Brain microvascular endothelial cell (primary cell): Measurements from ENCODE around the gene BLZF1.
"Not testable (repeated sequence)": the region's sequence is repeated elsewhere in the genome, so short reads cannot be mapped to it uniquely, and the experiment has no call there.

Source experiments
- DNase-seq: peaks from one replicate; pipeline ENCODE4 v3.0.0-alpha.2; 2020
- H3K27ac ChIP-seq: fragments of 250-450 bp; sonication (Bioruptor Pico); 2 replicates; pipeline ENCODE4 v1.5.1; 2020; ENCODE audit warnings: mild to moderate bottlenecking, moderate library complexity
- H3K27me3 ChIP-seq: fragments of 250-450 bp; sonication (Bioruptor Pico); replicated peaks from 2 replicates; pipeline ENCODE4 v1.5.1; 2020; ENCODE audit warnings: mild to moderate bottlenecking
- H3K36me3 ChIP-seq: fragments of 250-450 bp; sonication (Bioruptor Pico); replicated peaks from 2 replicates; pipeline ENCODE4 v1.5.1; 2020; ENCODE audit warnings: mild to moderate bottlenecking
- H3K4me3 ChIP-seq: 2 replicates; pipeline ENCODE4 v1.5.1; 2011; ENCODE audit warnings: low read depth, mild to moderate bottlenecking, control low read depth, low read length, moderate library complexity
- CTCF ChIP-seq: IDR thresholded peaks from 2 replicates; pipeline ENCODE4 v1.5.1; 2011; ENCODE audit warnings: low read depth, mild to moderate bottlenecking, moderate library complexity, low read length, control low read depth, inconsistent platforms; ENCODE audit errors: missing control alignments
- in situ Hi-C: cut with HindIII; loops from 2 replicates; pipeline ENCODE4 v1.10.0; 2017; ENCODE audit warnings: low sequenced_read_pairs, low pct_ligation_motif_present

The BLZF1 gene

GRCh38 chr1:169387399-169387798 is 19.4 kb downstream of the BLZF1 start:
- Histone ChIP-seq H3K27ac (no peak overlapping the region), H3K27me3 (no peaks in the 10 kb centered on the region), H3K4me3 (no peak overlapping the region), H3K36me3 (peaks cover 33% of the 10 kb centered on the region)
- no peak for DNase-seq
- TF ChIP-seq CTCF, result no peak
- in situ Hi-C loops, result no loop called here

- no peaks in the 10 kb centered on the region for H3K27me3 ChIP-seq
- in situ Hi-C loops, result no loop called here
- no peak overlapping the region for H3K4me3 ChIP-seq
- no peak for TF ChIP-seq CTCF
- no peak for DNase-seq
- H3K36me3 ChIP-seq, result peaks cover 26% of the 10 kb centered on the region
- H3K27ac ChIP-seq, result no peak overlapping the region
Measured at GRCh38 chr1:169390303-169390702, 22.3 kb downstream of the BLZF1 start.

- no peak for DNase-seq
- no peak for TF ChIP-seq CTCF
- Histone ChIP-seq H3K27ac (no peak overlapping the region), H3K4me3 (no peak overlapping the region), H3K36me3 (peaks cover 26% of the 10 kb centered on the region), H3K27me3 (no peaks in the 10 kb centered on the region)
- in situ Hi-C loops, result no loop called here
Measured at GRCh38 chr1:169392406-169392805, 24.4 kb downstream of the BLZF1 start.

GRCh38 chr1:169395955-169396354 is 28.0 kb downstream of the BLZF1 start:
- DNase-seq, result no peak
- Histone ChIP-seq H3K36me3 (peaks cover 12% of the 10 kb centered on the region), H3K27me3 (no peaks in the 10 kb centered on the region), H3K4me3 (no peak overlapping the region), H3K27ac (no peak overlapping the region)
- in situ Hi-C loops, result no loop called here
- no peak for TF ChIP-seq CTCF

GRCh38 chr1:169402578-169402977 is 34.6 kb downstream of the BLZF1 start:
- H3K27me3 ChIP-seq, H3K36me3 ChIP-seq, DNase-seq, in situ Hi-C loops, H3K4me3 ChIP-seq, H3K27ac ChIP-seq: not testable (repeated sequence)

- DNase-seq, in situ Hi-C loops, H3K27ac ChIP-seq, H3K27me3 ChIP-seq, H3K36me3 ChIP-seq, H3K4me3 ChIP-seq: not testable (repeated sequence)
Measured at GRCh38 chr1:169408340-169408739, 40.3 kb downstream of the BLZF1 start.

GRCh38 chr1:169414952-169415351 is 47.0 kb downstream of the BLZF1 start:
- in situ Hi-C loops, result no loop called here
- H3K27me3 ChIP-seq, result no peaks in the 10 kb centered on the region
- H3K4me3 ChIP-seq, result no peak overlapping the region
- no peak for DNase-seq
- TF ChIP-seq CTCF, result no peak
- H3K36me3 ChIP-seq, result no peaks in the 10 kb centered on the region
- no peak overlapping the region for H3K27ac ChIP-seq
